Measurements from ENCODE around the gene CDH16.
"Not testable (repeated sequence)": the region's sequence is repeated elsewhere in the genome, so short reads cannot be mapped to it uniquely, and the experiment has no call there.

CDH16 gene

GRCh38 chr16:66918803-66919568 is at the start of gene CDH16:
CDH16 (minus strand) TSS chr16:66918885; CDS start chr16:66918065, 820 bp downstream.
- no peak for DNase-seq (ENCODE audit: low read depth in 2 of 2)

- no peak for DNase-seq (ENCODE audit: low read depth in 2 of 2)
Measured at GRCh38 chr16:66964049-66964448, 45.4 kb upstream of the CDH16 start.

- DNase-seq (ENCODE audit: low read depth in 2 of 2): no peak
Measured at GRCh38 chr16:66961914-66962313, 43.2 kb upstream of the CDH16 start.

- DNase-seq (ENCODE audit: low read depth in 2 of 2): peak; percentile 35
Measured at GRCh38 chr16:66961065-66961744, 42.5 kb upstream of the CDH16 start, which contains the start of gene CES3. CES3 (plus strand) TSS chr16:66961266; CDS start chr16:66961308, 42 bp downstream.

GRCh38 chr16:66960270-66960669 is 41.6 kb upstream of the CDH16 start:
- no peak for DNase-seq (ENCODE audit: low read depth in 2 of 2)

- no peak for DNase-seq (ENCODE audit: low read depth in 2 of 2)
Measured at GRCh38 chr16:66959704-66960161, 41.0 kb upstream of the CDH16 start.

GRCh38 chr16:66958857-66959703 is 40.4 kb upstream of the CDH16 start:
- DNase-seq (ENCODE audit: low read depth in 2 of 2): no peak

GRCh38 chr16:66956154-66956457 is 37.4 kb upstream of the CDH16 start:
- not testable (repeated sequence) for DNase-seq (ENCODE audit: low read depth in 2 of 2)

GRCh38 chr16:66955363-66956153 is 36.9 kb upstream of the CDH16 start:
- DNase-seq (ENCODE audit: low read depth in 2 of 2): not testable (repeated sequence)

- DNase-seq (ENCODE audit: low read depth in 2 of 2): peak; percentile 49 to 58
Measured at GRCh38 chr16:66954097-66954659, 35.5 kb upstream of the CDH16 start.

- DNase-seq (ENCODE audit: low read depth in 2 of 2): no peak
Measured at GRCh38 chr16:66953462-66954096, 34.9 kb upstream of the CDH16 start.

GRCh38 chr16:66952430-66953110 is 33.9 kb upstream of the CDH16 start:
- no peak for DNase-seq (ENCODE audit: low read depth in 2 of 2)

GRCh38 chr16:66950971-66951790 is 32.5 kb upstream of the CDH16 start:
- no peak for DNase-seq (ENCODE audit: low read depth in 2 of 2)

GRCh38 chr16:66950437-66950836 is 31.8 kb upstream of the CDH16 start:
- DNase-seq (ENCODE audit: low read depth in 2 of 2): no peak

- no peak for DNase-seq (ENCODE audit: low read depth in 2 of 2)
Measured at GRCh38 chr16:66949472-66949871, 30.8 kb upstream of the CDH16 start.

- DNase-seq (ENCODE audit: low read depth in 2 of 2): no peak
Measured at GRCh38 chr16:66948837-66949225, 30.1 kb upstream of the CDH16 start.

- DNase-seq (ENCODE audit: low read depth in 2 of 2): no peak
Measured at GRCh38 chr16:66948134-66948836, 29.6 kb upstream of the CDH16 start.

GRCh38 chr16:66947302-66948065 is 28.8 kb upstream of the CDH16 start:
- peak; percentile 63 to 78 for DNase-seq (ENCODE audit: low read depth in 2 of 2)

Measured in stimulated activated CD8-positive, alpha-beta memory T cell treated with anti-CD3 and anti-CD28 coated beads, Interleukin-7, amount 100 ng/mL, for 4 hours (primary cell).